Activated naive CD4-positive, alpha-beta T cell treated with anti-CD3 and anti-CD28 coated beads, Interleukin-2, amount 10 ng/mL, durations not matched to agents 7 days and 5 days (primary cell): ENCODE measurements around the gene ENTREP3.

Experiments used
- CTCF ChIA-PET: fragments of 350-600 bp; sonication (Branson Sonifier 250); formaldehyde crosslinking; loops from one replicate; lab custom pipeline; 2021; ENCODE audit warnings: antibody characterized with exemption; lab: Charles Lee
- DNase-seq: peaks from one replicate; pipeline ENCODE4 v3.0.0-alpha.2; 2020
- H3K27ac Mint-ChIP-seq: one replicate; pipeline ENCODE4 v1.8.0; 2021; ENCODE audit warnings: mild to moderate bottlenecking, moderate library complexity, mixed read lengths
- H3K27me3 Mint-ChIP-seq: one replicate; pipeline ENCODE4 v1.8.0; 2021; ENCODE audit warnings: mild to moderate bottlenecking, mixed read lengths
- H3K36me3 Mint-ChIP-seq: one replicate; pipeline ENCODE4 v1.8.0; 2021; ENCODE audit warnings: mixed read lengths
- H3K4me1 Mint-ChIP-seq: one replicate; pipeline ENCODE4 v1.8.0; 2021; ENCODE audit warnings: mixed read lengths
- H3K4me3 Mint-ChIP-seq: one replicate; pipeline ENCODE4 v1.8.0; 2021; ENCODE audit warnings: mild to moderate bottlenecking, moderate library complexity, mixed read lengths
- H3K9me3 Mint-ChIP-seq: one replicate; pipeline ENCODE4 v1.8.0; 2021; ENCODE audit warnings: mixed read lengths

Gene ENTREP3

GRCh38 chr1:155200920-155201319 lies 54.4 kb downstream of the ENTREP3 start:
- Mint-ChIP-seq H3K36me3 (peaks cover 17% of the 10 kb centered on the region), H3K27ac (no peak overlapping the region), H3K9me3 (no peaks in the 10 kb centered on the region), H3K4me1 (peaks cover 5% of the 10 kb centered on the region), H3K27me3 (no peaks in the 10 kb centered on the region), H3K4me3 (no peak overlapping the region)
- CTCF ChIA-PET: interaction anchor here (1.0 kb wide), 1 partner anchor 26 kb away, joined by 3 read pairs; no protein-coding TSS in a partner anchor
- DNase-seq: no peak

DNA sequence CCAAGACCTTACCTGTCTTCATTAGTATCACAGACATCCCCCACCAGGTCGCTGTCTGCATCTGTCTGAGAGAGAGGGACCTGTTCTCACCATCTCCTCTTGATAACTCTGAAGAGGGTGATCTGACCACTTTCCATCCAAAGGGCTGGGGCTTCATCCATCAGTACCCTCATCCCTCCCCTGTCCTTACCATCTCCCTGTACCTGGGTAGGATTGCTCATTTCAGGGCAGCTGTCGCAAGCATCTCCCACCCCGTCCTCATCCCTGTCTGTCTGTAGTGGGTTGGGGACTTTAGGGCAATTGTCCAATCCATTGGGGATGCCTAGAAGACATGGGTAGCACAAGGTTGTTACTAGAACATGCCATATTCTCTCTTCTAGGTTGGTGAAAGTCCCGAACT lies 55.5 kb downstream of the ENTREP3 start:
- H3K27ac Mint-ChIP-seq: no peak overlapping the region
- H3K9me3 Mint-ChIP-seq: no peaks in the 10 kb centered on the region
- peaks cover 17% of the 10 kb centered on the region for H3K36me3 Mint-ChIP-seq
- H3K27me3 Mint-ChIP-seq: no peaks in the 10 kb centered on the region
- H3K4me3 Mint-ChIP-seq: no peak overlapping the region
- CTCF ChIA-PET: no interaction called here
- DNase-seq: no peak
- H3K4me1 Mint-ChIP-seq: peaks cover 13% of the 10 kb centered on the region

GRCh38 chr1:155198547-155198906 lies 56.8 kb downstream of the ENTREP3 start:
- CTCF ChIA-PET: no interaction called here
- peaks cover 22% of the 10 kb centered on the region for H3K4me1 Mint-ChIP-seq
- no peaks in the 10 kb centered on the region for H3K9me3 Mint-ChIP-seq
- no peak overlapping the region for H3K4me3 Mint-ChIP-seq
- peaks cover 17% of the 10 kb centered on the region for H3K36me3 Mint-ChIP-seq
- DNase-seq: no peak
- no peaks in the 10 kb centered on the region for H3K27me3 Mint-ChIP-seq
- H3K27ac Mint-ChIP-seq: no peak overlapping the region

DNA sequence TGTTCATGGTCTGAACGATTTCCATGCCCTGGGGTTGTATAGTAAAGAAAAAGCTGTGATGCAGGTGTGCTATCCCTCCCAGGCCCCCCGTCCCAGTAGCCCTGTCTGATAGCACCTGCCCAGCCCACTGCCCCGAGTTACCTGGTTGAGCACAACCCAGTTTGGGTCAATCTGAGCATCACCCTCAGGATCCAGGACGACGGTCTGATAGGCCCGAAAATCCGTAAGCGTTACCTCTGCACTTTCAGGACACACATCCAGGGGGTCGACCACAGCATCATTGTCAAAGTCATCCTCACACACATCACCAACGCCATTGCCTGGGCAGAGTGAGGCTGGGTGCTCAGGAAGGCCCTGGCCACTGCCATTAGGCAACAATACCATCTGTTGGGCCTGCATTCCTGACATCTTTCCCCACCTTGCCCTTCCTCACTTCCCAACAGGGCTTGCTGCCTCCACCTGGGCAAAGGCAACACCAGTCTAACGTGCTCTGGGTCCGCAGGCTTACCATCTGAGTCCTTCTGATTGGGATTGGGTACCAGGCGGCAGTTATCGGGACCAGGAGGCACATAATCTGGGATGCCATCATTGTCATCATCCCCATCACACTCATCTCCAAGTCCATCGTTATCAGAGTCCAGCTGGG lies 57.3 kb downstream of the ENTREP3 start:
- Mint-ChIP-seq H3K27me3 (no peaks in the 10 kb centered on the region), H3K4me3 (no peak overlapping the region), H3K27ac (no peak overlapping the region), H3K36me3 (peaks cover 17% of the 10 kb centered on the region), H3K4me1 (peaks cover 28% of the 10 kb centered on the region), H3K9me3 (no peaks in the 10 kb centered on the region)
- DNase-seq: no peak
- CTCF ChIA-PET: no interaction called here
